HepG2 (cell line): ENCODE data around the gene CTDSP1. TPM values are rescaled to one million over a fixed set of nuclear protein-coding genes. Genes with fewer than 3 reads are reported as not detected.

Source experiments
- AGO2 ChIP-seq: fragments of 200-400 bp; formaldehyde crosslinking; optimal IDR thresholded peaks from 2 replicates; pipeline ENCODE3; 2017; ENCODE audit warnings: mild to moderate bottlenecking, low read depth, low read length, moderate library complexity
- DPF2 ChIP-seq: sonication (generic); formaldehyde crosslinking; IDR thresholded peaks from 2 replicates; pipeline ENCODE4 v1.4.0; 2020; ENCODE audit warnings: mild to moderate bottlenecking, low read depth, missing genetic modification reagents, borderline replicate concordance
- GZF1 ChIP-seq: sonication (generic); formaldehyde crosslinking; IDR thresholded peaks from 2 replicates; pipeline ENCODE4 v1.5.1; 2020; ENCODE audit warnings: mild to moderate bottlenecking, missing genetic modification reagents
- HMG20B ChIP-seq: conservative IDR thresholded peaks from 2 replicates; pipeline ENCODE4 v1.6.1; 2016; ENCODE audit warnings: missing genetic modification reagents, missing compliant biosample characterization
- KAT7 ChIP-seq: IDR thresholded peaks from 2 replicates; pipeline ENCODE4 v1.6.1; 2018; ENCODE audit warnings: borderline replicate concordance, missing compliant biosample characterization
- KDM3A ChIP-seq: IDR thresholded peaks from 2 replicates; pipeline ENCODE4 v1.6.1; 2018; ENCODE audit warnings: low read depth, missing compliant biosample characterization
- MXD4 ChIP-seq: IDR thresholded peaks from 2 replicates; pipeline ENCODE4 v1.6.1; 2016; ENCODE audit warnings: mild to moderate bottlenecking, missing biosample characterization, missing genetic modification reagents
- NR1H2 ChIP-seq: sonication (generic); formaldehyde crosslinking; IDR thresholded peaks from 2 replicates; pipeline ENCODE4 v1.8.1; 2022; ENCODE audit warnings: low read depth, missing genetic modification reagents, borderline replicate concordance
- SMAD1 ChIP-seq: sonication (generic); formaldehyde crosslinking; IDR thresholded peaks from 2 replicates; pipeline ENCODE4 v1.4.0; 2020; ENCODE audit warnings: missing genetic modification reagents, low read depth, mild to moderate bottlenecking, borderline replicate concordance
- SNRNP70 ChIP-seq: fragments of 200-400 bp; formaldehyde crosslinking; IDR thresholded peaks from 2 replicates; pipeline ENCODE4 v1.6.1; 2017; ENCODE audit warnings: mild to moderate bottlenecking, low read depth, low read length, moderate library complexity
- ZFP62 ChIP-seq: sonication (generic); formaldehyde crosslinking; IDR thresholded peaks from 2 replicates; pipeline ENCODE4 v1.4.0; 2020; ENCODE audit warnings: missing genetic modification reagents
- ZGPAT ChIP-seq: IDR thresholded peaks from 2 replicates; pipeline ENCODE4 v1.6.1; 2016; ENCODE audit warnings: mild to moderate bottlenecking
- ZIK1 ChIP-seq: sonication (generic); formaldehyde crosslinking; IDR thresholded peaks from 2 replicates; pipeline ENCODE4 v1.5.0; 2020; ENCODE audit warnings: mild to moderate bottlenecking, low read depth, missing genetic modification reagents, borderline replicate concordance
- ZMYM3 ChIP-seq: sonication (generic); formaldehyde crosslinking; IDR thresholded peaks from 2 replicates; pipeline ENCODE4 v1.5.1; 2020; ENCODE audit warnings: mild to moderate bottlenecking, missing genetic modification reagents
- ZNF160 ChIP-seq: sonication (generic); formaldehyde crosslinking; IDR thresholded peaks from 2 replicates; pipeline ENCODE4 v1.8.0; 2022; ENCODE audit warnings: mild to moderate bottlenecking, inconsistent platforms, missing genetic modification reagents
- ZNF207 ChIP-seq: fragments of 450-650 bp; IDR thresholded peaks from 2 replicates; pipeline ENCODE4 v1.6.1; 2016; ENCODE audit warnings: antibody characterized with exemption, borderline replicate concordance
- ZNF503 ChIP-seq: sonication (generic); formaldehyde crosslinking; IDR thresholded peaks from 2 replicates; pipeline ENCODE4 v1.4.0; 2020; ENCODE audit warnings: missing genetic modification reagents
- ZNF547 ChIP-seq: sonication (generic); formaldehyde crosslinking; IDR thresholded peaks from 2 replicates; pipeline ENCODE4 v1.5.1; 2020; ENCODE audit warnings: mild to moderate bottlenecking, missing genetic modification reagents
- ZNF780A ChIP-seq: sonication (generic); formaldehyde crosslinking; IDR thresholded peaks from 2 replicates; pipeline ENCODE4 v1.8.0; 2022; ENCODE audit warnings: mild to moderate bottlenecking, missing genetic modification reagents, moderate library complexity
- ZNF816 ChIP-seq: sonication (generic); formaldehyde crosslinking; IDR thresholded peaks from 2 replicates; pipeline ENCODE4 v1.8.0; 2022; ENCODE audit warnings: missing genetic modification reagents, mild to moderate bottlenecking, borderline replicate concordance
- polyA plus RNA-seq, 8 experiments: library from polyadenylated mRNA; depleted of rRNA in 3 of 8; stranded (reverse) in 7 of 8; unstranded in 1 of 8; fragments of >200 nt; fragmentation: Illumina TruSeq in 4 of 8; extraction: Trizol in 4 of 8; gene quantifications; 2 replicates each; pipeline versions ENCODE4 v1.2.1 to v1.2.3, GENCODE V29; 2011 to 2016; ENCODE audit warnings: low read depth in 4 of 8, missing spikeins in 1 of 8, mixed read lengths in 1 of 8; ENCODE audit not compliant: insufficient read depth in 1 of 8
- total RNA-seq, 5 experiments: library from RNA; depleted of rRNA; stranded (reverse); fragments of >200 nt; fragmentation: Illumina TruSeq; extraction: Trizol; gene quantifications; 2 replicates each; pipeline ENCODE4 v1.2.3, GENCODE V29; 2016; ENCODE audit warnings: low read depth in 1 of 5
- TF ChIP-seq, protein P1 (sequence below): fragments of 450-650 bp; IDR thresholded peaks from 2 replicates; pipeline ENCODE4 v1.6.1; 2017; ENCODE audit warnings: mild to moderate bottlenecking
- TF ChIP-seq, protein P2 (sequence below): sonication (generic); formaldehyde crosslinking; IDR thresholded peaks from 2 replicates; pipeline ENCODE4 v1.5.0; 2020; ENCODE audit warnings: missing genetic modification reagents

Gene CTDSP1
- total and polyA plus RNA-seq, 2 of the 13 experiments (the other 11 are each of a cell fraction or from before 2014, with no cell fraction given), result 91.0 to 268 TPM

DNA sequence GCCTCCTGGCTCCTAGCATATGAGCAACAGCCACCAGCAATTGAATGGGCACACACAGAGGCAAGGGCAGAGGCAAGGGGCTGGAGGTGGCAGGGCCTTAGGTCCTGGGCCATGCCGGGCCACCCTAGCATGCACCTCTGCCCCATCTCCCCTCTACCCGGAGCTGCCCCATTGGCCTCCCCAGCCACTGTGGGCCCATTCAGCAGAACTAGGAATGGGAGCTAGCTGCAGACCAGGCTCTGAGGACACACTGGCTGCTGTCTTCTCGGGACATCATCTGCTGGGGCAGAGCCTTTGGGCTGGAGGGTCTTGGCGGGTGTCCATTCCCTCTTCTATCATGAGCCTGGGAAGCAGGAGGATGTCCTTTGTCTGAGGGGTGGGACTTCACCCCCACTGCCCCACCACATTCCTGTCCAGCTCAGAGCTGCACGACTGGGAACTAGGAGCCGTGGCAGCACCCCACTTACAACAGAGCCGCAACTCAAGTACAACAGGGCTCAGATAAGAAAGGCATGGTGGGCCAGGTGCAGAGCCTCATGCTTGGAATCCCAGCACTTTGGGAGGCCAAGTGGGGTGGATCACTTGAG lies 20.1 kb downstream of the CTDSP1 start (continued):
- no peak for TF ChIP-seq ZNF207
- TF ChIP-seq, protein P1, sequence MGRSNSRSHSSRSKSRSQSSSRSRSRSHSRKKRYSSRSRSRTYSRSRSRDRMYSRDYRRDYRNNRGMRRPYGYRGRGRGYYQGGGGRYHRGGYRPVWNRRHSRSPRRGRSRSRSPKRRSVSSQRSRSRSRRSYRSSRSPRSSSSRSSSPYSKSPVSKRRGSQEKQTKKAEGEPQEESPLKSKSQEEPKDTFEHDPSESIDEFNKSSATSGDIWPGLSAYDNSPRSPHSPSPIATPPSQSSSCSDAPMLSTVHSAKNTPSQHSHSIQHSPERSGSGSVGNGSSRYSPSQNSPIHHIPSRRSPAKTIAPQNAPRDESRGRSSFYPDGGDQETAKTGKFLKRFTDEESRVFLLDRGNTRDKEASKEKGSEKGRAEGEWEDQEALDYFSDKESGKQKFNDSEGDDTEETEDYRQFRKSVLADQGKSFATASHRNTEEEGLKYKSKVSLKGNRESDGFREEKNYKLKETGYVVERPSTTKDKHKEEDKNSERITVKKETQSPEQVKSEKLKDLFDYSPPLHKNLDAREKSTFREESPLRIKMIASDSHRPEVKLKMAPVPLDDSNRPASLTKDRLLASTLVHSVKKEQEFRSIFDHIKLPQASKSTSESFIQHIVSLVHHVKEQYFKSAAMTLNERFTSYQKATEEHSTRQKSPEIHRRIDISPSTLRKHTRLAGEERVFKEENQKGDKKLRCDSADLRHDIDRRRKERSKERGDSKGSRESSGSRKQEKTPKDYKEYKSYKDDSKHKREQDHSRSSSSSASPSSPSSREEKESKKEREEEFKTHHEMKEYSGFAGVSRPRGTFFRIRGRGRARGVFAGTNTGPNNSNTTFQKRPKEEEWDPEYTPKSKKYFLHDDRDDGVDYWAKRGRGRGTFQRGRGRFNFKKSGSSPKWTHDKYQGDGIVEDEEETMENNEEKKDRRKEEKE, result no peak
- no peak for TF ChIP-seq ZNF160 (CRISPR knock-in tag)
- TF ChIP-seq KDM3A, result no peak
- no peak for TF ChIP-seq ZFP62 (CRISPR knock-in tag)
- TF ChIP-seq ZGPAT (CRISPR knock-in tag), result no peak
- TF ChIP-seq MXD4, result no peak
- no peak for TF ChIP-seq ZNF503 (CRISPR knock-in tag)
- no peak for TF ChIP-seq ZIK1
- TF ChIP-seq KAT7 (CRISPR knock-in tag), result no peak
- TF ChIP-seq SMAD1, result no peak
- no peak for TF ChIP-seq SNRNP70
- TF ChIP-seq HMG20B (CRISPR knock-in tag), result no peak
- TF ChIP-seq ZMYM3 (CRISPR knock-in tag), result no peak
- TF ChIP-seq ZNF816 (CRISPR knock-in tag), result no peak
- no peak for TF ChIP-seq GZF1 (CRISPR knock-in tag)
- TF ChIP-seq ZNF780A (CRISPR knock-in tag), result no peak
- no peak; the same call in 1 of the 2 replicates for TF ChIP-seq NR1H2 (CRISPR knock-in tag)
- no peak for TF ChIP-seq ZNF547 (CRISPR knock-in tag)
- peak; percentile 70 for TF ChIP-seq AGO2
- TF ChIP-seq DPF2, result no peak
- TF ChIP-seq, protein P2, sequence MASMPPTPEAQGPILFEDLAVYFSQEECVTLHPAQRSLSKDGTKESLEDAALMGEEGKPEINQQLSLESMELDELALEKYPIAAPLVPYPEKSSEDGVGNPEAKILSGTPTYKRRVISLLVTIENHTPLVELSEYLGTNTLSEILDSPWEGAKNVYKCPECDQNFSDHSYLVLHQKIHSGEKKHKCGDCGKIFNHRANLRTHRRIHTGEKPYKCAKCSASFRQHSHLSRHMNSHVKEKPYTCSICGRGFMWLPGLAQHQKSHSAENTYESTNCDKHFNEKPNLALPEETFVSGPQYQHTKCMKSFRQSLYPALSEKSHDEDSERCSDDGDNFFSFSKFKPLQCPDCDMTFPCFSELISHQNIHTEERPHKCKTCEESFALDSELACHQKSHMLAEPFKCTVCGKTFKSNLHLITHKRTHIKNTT (CRISPR knock-in tag), result no peak
